Measurements from ENCODE around the gene ARL3.

DNA sequence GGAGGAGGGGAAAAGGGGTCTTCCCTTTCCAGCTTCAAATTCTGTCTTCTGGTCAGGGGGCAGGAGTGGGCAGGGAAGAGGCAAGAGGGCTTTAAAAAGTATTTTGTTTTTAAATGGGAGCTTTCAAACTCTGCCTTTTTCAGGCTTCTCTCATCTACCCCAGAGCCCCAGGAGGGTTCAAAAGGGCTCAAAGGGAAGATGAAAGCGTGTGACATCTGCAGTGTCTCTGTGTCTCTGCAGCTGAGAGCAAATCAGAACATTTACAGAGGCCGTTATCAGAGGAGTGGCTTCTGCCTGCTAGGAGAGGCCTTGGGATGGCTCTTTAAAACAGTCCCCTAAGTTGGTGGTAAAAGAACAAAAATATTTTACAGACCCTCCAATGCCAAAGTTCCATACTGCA, 39.6 kb downstream of the ARL3 start:
- TF ChIP-seq, protein P1, sequence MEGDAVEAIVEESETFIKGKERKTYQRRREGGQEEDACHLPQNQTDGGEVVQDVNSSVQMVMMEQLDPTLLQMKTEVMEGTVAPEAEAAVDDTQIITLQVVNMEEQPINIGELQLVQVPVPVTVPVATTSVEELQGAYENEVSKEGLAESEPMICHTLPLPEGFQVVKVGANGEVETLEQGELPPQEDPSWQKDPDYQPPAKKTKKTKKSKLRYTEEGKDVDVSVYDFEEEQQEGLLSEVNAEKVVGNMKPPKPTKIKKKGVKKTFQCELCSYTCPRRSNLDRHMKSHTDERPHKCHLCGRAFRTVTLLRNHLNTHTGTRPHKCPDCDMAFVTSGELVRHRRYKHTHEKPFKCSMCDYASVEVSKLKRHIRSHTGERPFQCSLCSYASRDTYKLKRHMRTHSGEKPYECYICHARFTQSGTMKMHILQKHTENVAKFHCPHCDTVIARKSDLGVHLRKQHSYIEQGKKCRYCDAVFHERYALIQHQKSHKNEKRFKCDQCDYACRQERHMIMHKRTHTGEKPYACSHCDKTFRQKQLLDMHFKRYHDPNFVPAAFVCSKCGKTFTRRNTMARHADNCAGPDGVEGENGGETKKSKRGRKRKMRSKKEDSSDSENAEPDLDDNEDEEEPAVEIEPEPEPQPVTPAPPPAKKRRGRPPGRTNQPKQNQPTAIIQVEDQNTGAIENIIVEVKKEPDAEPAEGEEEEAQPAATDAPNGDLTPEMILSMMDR (conservative IDR thresholded peaks at IDR 0.05): no peak
- no peak for TF ChIP-seq ZFX (IDR thresholded peaks at IDR 0.05)

Measured in C4-2B (cell line).